Stimulated activated CD4-positive, alpha-beta T cell treated with anti-CD3 and anti-CD28 coated beads, Interleukin-2, amount 100 ng/mL, for 24 hours (primary cell): ENCODE results near the gene UBE2E2.
"Not testable (repeated sequence)": the region's sequence is repeated elsewhere in the genome, so short reads cannot be mapped to it uniquely, and the experiment has no call there.

Source experiments
- DNase-seq, 2 donors: peaks; one replicate each; pipeline ENCODE4 v3.0.0-alpha.2; 2020

Gene UBE2E2

DNA sequence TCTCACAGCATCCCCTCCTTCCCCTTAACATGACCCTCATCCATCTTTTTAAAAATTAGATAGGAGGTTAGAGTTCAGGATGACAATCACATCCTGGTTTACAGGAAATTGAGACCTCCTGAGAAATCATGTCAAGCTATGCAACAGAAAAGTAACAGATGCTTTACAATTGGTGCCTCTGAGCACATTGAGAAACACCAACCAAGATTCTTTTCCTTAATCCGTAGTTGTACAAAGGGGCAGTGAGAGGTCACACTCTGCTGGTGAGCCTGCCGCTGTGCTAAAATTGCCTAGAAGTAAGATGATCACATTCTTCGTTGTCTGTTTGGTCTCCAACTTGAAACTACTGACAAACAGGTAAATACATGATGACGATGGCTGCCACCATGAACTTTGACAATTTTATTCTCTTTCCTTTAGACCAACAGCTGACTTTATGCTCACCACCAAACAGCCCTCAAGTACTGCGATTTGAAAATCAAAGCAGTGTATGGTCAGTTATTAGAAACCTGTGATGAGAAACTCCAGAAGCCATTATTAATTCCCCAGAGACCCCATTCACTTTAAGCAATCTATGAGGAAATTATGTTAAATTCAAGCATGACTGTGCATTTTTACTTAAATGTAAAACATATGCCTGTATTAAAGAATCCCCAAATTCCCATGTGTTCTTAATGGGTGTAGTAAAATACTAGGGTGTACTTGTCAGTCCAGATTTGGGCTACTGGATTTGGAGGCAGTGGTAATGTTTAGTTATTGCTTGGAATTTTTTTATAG is 392.0 kb downstream of the UBE2E2 start:
- DNase-seq: no peak

DNA sequence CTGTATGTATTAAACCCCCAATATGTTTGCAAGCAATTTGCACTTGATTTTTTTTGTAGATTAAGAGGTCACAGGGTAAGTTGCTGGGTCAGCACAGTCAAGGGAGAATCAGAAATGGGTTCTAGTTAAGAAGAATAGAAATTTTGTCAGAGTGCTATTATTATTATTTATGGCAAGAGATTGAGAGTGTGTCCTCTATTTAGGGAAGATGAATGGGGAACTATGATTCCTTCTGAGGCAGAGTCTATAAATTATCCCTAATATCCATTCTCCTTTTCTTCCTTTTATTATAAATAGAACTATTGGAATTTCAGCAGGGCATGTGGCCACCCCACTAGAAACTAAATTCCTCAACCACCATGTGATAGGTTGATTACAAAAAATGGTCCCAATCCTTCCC is 392.7 kb downstream of the UBE2E2 start:
- no peak for DNase-seq

DNA sequence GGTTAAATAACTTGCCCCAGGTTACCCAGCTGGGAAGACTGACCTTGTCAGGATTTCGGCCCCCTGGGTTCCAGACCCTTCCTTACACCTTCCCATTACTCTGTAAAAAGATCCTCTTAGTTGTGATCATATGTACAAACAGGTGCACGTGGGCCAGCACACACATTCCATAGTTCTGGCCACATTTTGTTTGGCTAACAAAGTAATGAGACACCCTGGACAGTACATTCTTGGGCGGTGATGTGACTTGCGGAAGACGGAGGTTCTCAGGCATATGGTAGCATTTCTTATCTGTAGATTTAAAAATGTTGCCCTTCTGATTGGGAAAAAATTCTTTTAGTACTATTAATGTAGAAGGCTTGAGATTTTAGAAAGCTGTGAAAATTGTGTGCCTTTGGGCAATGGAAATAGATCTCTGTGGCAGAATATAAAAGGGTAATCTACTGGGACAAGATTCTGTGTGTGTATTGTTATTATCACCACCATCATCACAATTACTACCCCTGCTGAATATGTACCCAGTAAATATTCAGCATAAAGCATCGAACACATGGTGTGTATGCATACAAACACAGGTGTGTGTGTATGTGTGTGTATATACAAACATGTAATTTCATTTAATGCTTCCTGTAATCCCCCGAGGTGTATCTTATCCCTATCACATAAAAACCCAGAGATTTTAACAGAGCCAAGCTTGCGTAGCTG is 397.2 kb downstream of the UBE2E2 start:
- DNase-seq: no peak

DNA sequence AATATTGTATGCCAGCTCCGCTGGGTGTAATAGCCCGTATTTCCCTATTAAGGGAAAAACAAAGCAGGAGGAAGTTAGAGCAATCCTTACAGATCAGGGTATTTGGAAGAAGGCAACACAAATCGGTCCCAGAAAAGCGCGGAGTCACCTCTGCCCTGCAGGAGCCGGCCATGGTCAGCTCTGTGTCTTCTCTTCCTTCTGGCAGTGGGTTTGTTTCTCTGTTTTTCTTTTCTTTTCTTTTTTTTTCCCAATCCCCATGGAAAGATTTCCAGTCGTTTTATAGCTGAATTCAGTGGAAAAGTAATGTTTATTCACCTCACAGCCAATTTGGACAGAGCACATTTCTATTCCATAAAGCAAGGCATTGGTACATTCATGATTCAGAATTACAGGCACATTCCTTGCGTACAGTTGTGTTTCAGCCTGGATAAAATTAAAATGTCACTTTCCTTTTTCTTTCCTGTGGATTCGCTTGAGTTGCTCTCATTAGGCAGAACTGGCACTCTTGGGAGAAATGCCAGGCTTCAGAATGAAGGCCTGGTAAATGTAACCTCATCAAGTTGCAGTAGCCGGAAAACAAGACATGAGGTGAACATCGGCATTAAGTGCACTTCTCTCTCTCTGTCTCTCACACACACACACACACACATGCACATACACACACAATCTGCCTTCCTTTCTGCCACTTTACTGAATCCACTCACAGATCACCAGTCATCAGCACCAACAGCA is 398.1 kb downstream of the UBE2E2 start:
- DNase-seq: no peak

DNA sequence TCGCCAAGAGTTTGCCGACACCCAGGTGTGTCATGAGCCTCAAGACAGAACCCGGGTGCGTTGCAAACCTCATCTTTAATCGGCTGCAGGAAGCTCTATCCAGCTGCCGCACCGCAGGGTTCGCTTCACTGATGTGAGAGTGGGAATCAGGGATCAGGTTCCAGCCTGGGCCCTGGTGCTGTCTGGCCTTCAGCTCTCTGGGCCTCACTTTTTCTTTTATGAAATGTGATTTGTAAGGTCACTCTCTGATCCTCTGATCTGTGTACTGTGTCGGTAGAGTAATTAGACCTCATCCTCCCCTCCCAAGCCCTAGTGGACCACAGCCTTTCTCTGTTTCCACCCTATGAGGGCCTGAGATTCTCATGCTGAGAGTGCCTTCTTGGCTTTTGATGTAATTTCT is 399.8 kb downstream of the UBE2E2 start:
- DNase-seq: no peak

DNA sequence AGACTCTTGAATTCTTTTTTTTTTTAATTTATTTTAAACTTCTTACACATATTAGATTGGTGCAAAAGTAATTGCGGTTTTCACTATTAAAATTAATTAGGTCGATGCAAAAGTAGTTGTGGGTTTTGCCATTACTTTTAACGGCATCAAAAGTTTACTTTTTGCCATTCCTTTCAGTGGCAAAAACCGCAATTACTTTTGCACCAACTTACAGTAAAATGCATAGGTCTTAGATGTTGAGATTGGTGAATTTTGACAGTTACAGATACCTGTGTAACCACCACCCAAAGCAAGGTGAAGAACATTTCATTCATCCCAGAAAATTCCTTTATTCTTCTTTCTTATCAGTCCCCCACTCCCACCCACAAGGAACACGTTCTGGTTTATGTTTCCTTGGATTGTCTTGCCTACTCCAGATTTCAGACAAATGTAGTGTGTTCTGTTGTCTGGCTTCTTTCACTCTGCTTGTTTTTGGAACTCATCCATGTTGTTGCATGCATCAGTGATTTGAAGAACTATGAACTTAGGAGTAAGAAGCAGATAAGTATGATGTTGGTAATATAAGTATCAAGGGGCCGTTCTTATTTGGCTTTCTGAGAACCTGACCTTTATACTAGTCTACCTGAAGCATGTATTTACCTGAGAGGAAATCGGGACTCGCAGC is 404.2 kb downstream of the UBE2E2 start:
- no peak for DNase-seq

DNA sequence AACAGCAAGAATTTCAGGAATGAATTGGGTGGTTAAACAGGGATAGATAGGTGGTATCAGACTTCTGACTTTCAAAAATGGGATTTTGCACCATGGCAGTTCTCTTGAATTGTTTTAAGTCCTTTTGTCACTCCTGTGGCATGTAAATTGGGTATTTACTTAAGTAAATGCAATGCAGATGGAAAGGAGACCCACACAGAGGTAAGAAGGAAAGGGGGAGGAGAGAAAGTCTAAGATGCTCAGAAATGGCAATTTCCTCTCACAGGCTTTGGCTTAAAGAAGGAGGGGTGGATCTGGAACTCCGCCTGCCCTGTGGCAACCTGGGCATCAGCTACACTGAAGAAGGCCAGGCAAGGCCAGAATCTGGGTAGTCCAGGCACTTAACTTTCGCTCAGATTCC is 405.5 kb downstream of the UBE2E2 start:
- no peak for DNase-seq

DNA sequence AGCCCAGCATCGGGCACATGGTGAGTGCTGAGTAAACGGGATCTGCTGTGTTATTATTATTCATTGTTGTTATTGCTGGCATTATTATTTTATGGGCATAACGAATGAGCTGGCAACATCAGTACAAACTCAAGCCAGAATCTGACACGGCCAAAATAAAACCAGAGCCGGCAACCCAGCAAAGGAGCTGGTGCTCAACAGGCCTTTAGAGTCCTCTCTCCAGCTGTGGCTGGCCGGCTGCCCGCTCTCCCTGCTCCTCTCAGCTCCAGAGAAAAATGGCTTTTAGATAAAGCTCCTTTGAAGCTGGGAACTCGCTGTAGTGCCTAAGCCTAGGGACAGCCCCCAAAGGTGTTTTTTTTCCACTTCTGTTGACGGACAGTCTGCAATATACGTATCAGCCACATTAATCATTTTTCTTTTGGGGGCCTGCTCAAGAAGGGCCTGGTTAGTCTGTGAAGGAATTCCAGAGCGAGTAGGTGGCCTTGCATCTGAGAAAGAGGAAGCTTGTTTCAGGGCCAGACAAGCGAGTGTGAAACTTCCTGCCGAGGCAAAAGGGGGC is 408.7 kb downstream of the UBE2E2 start:
- no peak for DNase-seq

DNA sequence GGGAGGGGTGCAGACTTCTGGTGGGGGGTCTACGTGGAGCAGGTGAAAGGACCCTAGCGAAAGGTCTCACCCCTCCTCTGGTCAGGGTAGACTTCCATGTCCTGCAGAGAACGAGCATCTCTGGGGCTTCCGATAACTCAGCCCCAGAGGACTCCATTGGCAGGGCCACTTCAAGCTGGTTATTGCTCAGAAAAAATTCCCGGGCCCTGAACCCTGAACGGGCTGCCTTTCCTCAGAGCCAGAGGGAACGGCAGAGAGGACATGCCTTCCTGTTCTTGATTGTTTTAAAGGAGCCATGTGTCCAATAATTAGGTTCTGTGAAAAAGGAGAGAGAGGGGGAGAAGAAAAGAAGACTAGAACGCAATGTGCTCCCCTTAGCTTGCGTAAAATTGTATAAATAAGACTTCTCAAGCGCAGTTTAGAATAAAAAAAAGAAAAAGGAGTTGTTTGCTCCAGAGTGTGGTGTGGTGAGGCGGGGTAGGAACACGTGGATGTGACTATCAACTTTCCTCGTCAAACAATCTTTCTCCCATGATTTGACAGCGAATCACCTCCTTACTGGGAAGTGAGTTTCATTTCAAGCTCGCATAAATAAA is 409.3 kb downstream of the UBE2E2 start:
- no peak for DNase-seq

DNA sequence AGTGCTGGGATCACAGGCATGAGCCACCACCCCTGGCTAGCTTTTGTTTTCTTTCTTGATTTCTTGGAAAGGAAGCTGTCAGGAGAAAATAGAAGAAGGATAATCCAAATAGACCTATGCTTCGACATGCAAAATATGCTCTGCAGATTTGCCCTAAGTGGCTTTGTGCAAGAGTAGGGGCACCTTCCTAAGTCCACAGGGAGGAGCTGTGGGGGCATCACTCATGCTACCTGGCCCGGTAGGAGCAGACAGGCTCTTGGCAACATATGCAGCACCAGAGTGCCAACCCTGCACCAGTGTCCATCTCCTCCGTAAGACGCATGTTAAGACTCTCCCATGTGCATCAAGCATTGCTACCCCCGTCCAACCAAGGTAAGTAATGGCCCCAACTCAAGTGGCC is 411.9 kb downstream of the UBE2E2 start:
- DNase-seq: no peak

DNA sequence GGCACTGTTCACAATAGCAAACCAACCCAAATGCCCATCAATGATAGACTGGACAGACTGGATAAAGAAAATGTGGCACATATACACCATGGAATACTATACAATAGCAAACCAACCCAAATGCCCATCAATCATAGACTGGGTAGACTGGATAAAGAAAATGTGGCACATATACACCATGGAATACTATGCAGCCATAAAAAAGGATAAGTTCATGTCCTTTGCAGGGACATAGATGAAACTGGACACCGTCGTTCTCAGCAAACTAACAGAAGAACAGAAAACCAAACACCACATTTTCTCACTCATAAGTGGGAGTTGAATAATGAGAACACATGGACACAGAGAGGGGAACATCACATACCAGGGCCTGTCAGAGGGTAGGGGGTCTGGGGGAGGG is 415.3 kb downstream of the UBE2E2 start:
- DNase-seq: not testable (repeated sequence)

DNA sequence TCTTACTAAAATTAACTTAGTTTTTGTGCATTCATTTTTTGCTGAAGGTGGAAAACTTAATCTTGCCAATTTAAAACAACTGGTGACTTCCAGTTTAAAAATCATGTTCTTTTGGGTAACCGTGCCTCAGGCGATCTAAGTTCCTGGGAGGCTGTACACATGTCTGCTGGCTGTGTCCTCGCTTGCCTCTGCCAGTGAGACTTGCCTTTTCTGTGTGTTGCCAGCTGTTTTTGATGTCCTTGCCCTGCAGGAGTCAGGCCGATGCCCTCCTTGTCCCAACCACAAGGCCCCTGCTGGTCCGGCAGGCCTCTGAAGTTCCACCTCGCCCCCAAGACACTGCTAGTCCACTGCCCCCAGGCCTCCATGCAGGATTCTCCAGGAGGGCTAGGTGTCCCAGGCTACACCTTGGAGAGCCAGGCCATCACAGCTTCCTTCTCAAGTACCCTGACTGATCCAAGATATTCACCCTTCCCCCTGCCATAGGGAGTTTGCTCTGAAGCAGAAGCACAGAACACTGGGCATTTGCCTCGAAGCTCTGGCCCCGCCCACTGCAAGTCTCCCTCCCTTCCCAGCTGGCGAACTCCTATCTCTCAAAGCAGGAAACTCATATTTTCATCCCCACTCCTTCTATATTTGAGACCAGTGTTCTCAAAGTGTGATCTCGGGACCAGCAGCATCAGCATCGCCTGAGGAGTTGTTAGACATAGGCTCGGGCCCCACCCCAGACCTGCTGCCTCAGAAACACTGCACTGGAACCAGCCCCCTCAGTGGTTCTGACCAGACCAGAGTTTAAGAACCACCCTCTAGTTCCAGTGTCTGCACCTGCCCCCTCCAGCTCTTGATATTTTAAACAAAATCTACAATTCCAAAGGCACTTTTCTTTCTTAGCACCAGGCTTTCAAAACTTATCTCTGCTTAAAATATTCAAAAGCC is 416.8 kb downstream of the UBE2E2 start:
- DNase-seq: no peak

DNA sequence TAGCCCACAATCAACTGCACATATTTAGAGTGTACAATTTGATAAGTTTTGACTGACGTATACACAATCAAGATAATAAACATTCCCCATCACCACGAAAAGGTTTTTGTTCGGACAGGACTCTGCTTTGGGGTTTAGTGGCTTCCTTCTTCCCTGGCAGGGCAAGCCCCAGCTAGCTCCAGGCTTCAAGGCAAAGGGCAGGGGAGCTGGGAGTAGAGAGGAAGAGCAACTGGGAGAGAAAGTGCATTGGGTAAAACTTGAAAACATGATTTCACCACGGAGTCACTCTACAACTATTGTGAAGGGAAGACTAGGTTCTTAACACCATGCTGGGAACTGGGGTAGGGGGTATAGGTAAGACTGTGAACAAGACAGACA is 417.5 kb downstream of the UBE2E2 start:
- no peak for DNase-seq

DNA sequence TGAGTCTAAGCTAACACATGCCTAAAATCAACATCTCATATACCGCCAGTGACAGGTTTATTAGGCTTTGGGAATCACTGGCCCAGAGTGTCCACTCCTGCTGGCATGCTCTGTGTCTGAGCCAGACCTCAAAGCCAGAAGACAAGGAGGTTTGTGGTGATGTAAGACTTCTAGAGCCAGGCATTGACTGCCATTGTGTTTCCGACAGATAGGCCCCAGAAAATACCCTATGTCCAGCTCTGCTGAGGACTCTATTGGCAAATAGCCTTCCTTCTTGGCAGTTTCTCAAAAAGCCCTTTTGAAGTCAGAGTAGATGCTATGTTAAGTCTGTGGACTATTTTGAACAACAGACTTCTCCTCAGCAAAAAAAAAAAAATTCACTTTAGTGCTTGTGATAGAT is 420.7 kb downstream of the UBE2E2 start:
- no peak for DNase-seq

DNA sequence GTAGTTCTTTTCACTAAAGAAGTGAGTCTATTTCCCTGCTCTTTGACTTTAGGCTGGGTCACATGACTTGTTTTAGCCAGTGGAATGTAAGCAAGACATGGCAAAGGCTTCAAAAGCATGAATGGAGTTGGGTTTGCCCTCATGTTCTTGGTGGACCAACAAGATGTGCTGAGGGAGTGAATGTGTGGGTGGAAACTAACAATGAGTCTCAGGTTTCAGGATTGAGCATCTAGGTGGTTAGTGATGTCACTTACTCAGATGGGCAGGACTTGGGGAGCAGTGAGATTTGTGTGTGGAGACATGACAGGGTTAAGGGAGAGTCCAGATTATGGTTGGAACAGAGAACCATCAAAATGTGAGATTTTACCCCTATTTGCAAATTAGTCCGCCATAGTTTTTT is 421.2 kb downstream of the UBE2E2 start:
- DNase-seq: no peak

DNA sequence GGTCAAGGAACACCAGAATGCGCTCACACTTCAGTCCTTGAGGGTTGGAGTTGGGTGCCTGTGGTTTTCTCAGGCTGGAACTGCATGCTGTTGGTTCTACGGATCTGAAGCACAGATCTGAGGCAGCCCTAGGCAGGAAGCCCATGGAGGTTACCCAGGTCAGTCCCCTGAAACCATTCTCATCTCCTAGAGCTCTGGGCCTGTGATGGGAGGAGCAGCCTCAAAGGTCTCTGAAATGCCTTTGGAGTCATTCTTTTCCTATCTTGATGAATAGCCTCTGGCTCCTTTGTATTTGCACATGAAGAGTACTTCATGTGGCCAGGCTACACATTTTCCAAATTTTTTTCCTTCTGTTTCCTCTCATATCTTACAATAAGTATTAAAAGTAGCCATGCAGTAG is 423.3 kb downstream of the UBE2E2 start:
- DNase-seq: no peak

DNA sequence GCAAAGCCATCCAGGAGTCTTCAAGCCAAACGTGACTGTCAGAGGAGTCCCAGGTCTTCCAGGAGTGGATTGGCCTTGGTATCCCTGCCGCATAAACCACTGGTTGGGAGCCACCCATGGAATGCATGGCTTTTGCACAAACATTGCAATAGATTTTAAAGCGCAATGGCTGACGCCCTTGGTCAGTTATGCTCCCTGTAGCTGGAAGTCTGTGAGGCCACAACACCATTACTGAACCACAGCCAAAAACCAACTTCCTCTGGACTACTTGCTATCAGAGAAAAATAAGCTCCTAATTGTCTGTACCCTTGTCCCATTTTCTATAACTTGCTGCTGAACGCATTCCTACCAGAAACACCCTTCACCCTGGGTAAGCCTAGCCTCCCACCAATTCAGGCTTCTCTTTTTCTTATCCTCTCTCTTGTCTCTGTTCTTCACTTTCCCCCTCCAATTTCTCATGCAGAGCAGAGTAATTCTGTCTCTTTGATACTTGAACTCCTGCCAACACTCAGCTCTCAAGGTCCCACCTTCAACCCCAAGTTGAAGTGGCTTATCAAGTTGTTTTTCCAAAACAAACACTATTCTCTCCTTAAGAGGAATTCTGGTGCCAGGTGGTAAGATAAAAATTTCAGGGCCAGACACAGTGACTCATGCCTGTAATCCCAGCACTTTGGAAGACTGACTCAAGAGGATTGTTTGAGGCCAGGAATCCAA is 426.2 kb downstream of the UBE2E2 start:
- no peak for DNase-seq

DNA sequence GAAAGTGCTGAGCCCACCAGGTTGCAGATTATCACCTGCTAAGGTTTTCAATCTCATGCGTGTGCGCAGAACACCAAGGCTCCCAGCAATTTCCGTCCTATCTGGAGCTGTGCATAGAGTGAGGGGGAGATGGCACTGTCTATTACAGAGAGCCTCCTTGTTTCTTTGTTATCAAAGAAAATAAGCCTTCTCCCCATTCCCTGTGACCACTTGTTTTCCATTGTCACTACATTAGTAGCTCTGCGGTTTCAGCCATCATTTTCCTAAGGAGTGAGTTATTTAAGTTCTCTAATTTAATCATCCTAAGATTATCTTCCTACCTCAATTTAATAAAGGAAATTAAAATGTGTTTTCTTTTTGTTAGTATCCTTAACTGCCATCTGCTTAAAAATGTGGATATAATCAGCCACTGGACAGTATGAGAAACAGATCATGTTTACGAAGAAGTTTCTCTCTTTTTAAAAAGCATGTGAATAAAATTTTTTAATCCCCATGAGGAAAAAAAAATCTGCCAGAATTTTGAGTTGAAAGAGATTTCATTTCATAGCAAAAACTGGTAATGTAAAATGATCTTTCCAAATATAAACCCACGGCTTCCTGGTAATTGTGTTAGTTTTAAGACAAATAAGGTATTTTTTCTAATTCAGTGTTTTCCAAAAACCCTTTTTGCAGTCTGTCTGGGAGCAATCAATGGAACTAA is 430.3 kb downstream of the UBE2E2 start:
- no peak for DNase-seq

DNA sequence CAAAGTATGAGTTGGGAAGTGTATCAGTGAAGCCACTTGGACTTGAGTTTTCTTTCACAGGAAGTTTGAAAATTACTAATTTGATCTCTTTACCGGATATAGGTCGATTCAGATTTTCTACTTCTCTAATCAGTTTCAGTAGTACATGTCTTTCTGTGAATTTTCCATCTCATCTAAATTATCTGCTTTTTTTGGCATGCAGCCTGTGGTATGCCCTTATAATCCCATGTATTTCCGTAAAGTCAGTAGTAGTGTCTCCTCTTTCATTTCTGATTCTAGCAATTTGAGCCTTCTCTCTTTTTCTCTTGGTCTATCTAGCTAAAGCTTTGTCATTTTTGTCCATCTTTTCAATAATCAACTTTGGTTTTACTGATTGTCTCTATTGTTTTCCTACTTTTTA is 434.2 kb downstream of the UBE2E2 start:
- no peak for DNase-seq

DNA sequence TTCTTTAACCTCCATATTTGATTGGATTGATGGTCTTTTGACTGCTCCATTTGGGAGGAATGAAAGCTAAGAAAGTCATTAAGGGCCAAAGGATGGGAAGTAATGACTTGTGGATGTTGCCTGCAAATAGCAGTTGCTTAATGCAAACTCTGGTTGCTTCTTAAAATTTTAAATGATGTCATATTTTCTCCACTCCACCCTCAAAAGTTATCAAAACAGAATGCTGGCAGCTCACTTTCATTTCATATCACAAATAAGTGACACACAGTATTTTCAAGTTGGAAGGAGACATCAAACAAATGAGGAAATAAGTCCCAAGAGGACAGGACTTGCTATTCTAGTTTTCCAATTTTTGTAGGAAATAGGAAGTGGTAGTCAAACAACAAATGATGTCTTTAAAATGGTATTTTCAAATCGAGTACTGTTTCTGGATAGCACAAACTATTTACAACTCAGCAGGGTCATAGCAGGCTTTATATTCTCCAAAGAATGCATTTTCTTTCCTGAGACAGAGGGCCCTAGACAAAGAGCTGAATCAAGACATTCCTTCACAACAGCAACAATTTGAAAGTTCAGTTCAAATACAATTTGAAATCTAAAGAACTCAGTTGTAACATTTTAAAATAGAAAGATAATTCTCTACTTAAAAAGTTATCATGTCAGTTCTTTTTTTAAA is 437.5 kb downstream of the UBE2E2 start:
- no peak for DNase-seq
